Ascending aorta (tissue), 2 donors: Measurements from ENCODE around the gene PARN. TPM values are rescaled to one million over a fixed set of nuclear protein-coding genes. Genes with fewer than 3 reads are reported as not detected.
A peak's percentile ranks its signal among the peaks of the same experiment; 100 is the strongest.
"Not testable (repeated sequence)": the region's sequence is repeated elsewhere in the genome, so short reads cannot be mapped to it uniquely, and the experiment has no call there.

Experiments
- DNase-seq, 2 donors: peaks; one replicate each; pipeline ENCODE4 v3.0.0-alpha.2; 2019; ENCODE audit warnings: low spot score in 2 of 2
- H3K27ac ChIP-seq, 2 donors: fragments of 200-600 bp; sonication (generic); one replicate each; pipeline ENCODE4 v1.5.1; 2016 to 2017; ENCODE audit warnings: mild to moderate bottlenecking in 1 of 2
- H3K27me3 ChIP-seq: fragments of 200-600 bp; sonication (generic); one replicate; pipeline ENCODE4 v1.5.1; 2017
- H3K36me3 ChIP-seq, 2 donors: fragments of 200-600 bp; sonication (generic); one replicate each; pipeline ENCODE4 v1.5.1; 2016
- H3K4me1 ChIP-seq, 2 donors: fragments of 200-600 bp; sonication (generic); one replicate each; pipeline ENCODE4 v1.5.1; 2016 to 2017; ENCODE audit warnings: mild to moderate bottlenecking in 1 of 2
- H3K4me3 ChIP-seq, 2 donors: fragments of 200-600 bp; sonication (generic); one replicate each; pipeline ENCODE4 v1.5.1; 2016 to 2017; ENCODE audit warnings: mild to moderate bottlenecking in 1 of 2
- H3K9me3 ChIP-seq, 2 donors: fragments of 200-600 bp; sonication (generic); one replicate each; pipeline ENCODE4 v1.5.1; 2016
- CTCF ChIP-seq, 3 experiments: fragments of 200-600 bp in 2 of 3; fragments of 450-650 bp in 1 of 3; sonication (generic) in 2 of 3; IDR thresholded peaks; one replicate each; pipeline ENCODE4 v1.5.1; 2016 to 2019; ENCODE audit warnings: antibody characterized with exemption in 3 of 3, mild to moderate bottlenecking in 1 of 3, moderate library complexity in 1 of 3
- intact Hi-C: fragments of 100-400 bp; cut with DNase I; formaldehyde crosslinking; loops from one replicate; pipeline ENCODE4 v1.15.1; 2023
- total RNA-seq: library from RNA; depleted of rRNA; stranded (reverse); fragments of >200 nt; gene quantifications from one replicate; pipeline ENCODE4 v1.1.0, GENCODE V29; 2016

PARN gene
- total RNA-seq, 1 donor from 2014 or later: 3.8 TPM

DNA sequence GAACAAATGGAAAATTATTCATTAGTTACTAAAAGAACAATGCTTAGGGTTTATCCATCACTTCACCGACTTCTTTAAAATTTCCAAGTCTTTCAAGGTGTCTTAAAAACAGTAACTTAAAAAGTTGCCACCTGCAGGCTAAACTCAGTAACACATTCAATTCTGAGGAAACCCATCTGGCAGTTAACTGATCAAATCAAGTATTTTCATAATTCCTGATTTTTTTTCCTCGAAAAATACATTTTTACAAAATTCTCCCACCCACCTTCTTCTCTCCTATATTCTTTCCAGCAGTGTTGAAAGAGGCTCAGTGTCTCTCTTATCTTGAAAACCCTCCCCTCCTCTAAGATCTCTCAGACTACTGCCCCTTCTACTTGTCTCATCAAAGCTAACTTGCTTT, 29.9 kb downstream of the PARN start:
- H3K9me3 ChIP-seq: no peaks in the 10 kb centered on the region
- peaks cover 52 to 72% of the 10 kb centered on the region in 2 donors for H3K36me3 ChIP-seq
- DNase-seq: no peak
- peak in 2 of 3 experiments; percentile 10 to 37 for TF ChIP-seq CTCF (IDR thresholded peaks at IDR 0.05)
- H3K27ac ChIP-seq: no peak overlapping the region
- no peak overlapping the region for H3K4me3 ChIP-seq
- intact Hi-C loops: loop anchor here (5.0 kb wide), 1 partner anchor 353 kb away; no protein-coding TSS in a partner anchor
- no peaks in the 10 kb centered on the region for H3K4me1 ChIP-seq
- H3K27me3 ChIP-seq: no peaks in the 10 kb centered on the region

DNA sequence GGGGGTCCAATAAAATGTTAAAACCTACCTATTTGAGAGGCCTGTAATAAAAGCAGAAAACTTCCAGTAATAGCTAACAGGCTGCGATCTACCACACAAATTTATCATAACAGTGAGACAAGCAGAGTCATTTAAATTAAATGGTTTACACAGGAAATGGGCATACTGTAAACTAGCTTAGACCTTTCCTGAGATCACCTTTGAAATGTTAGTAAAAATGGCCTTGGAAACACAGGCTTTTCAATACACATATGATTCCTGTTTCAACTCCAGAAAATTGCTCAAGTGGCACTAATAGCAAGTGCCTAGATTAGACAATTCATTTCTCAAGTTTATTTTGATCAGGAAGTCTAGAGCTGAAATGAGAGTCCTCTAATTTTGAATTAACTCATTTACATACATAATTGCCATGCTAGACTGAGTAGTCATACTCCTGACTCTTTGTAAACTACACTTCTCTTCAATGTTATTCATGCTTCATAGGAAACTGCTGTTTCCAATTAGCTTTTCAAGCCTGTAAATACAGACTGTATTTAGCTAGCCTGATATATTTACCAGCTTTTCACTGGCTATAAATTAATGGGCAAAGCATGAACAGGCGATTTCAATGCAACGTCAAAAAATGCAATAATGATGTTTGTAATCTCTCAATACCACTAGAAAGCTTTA, 43.3 kb downstream of the PARN start:
- intact Hi-C loops: no loop called here
- Histone ChIP-seq H3K27ac (no peak overlapping the region), H3K4me1 (no peaks in the 10 kb centered on the region), H3K4me3 (no peak overlapping the region), H3K36me3 (peaks cover 62 to 74% of the 10 kb centered on the region in 2 donors), H3K9me3 (no peaks in the 10 kb centered on the region), H3K27me3 (no peaks in the 10 kb centered on the region)
- DNase-seq: no peak
- no peak for TF ChIP-seq CTCF (IDR thresholded peaks at IDR 0.05)

DNA sequence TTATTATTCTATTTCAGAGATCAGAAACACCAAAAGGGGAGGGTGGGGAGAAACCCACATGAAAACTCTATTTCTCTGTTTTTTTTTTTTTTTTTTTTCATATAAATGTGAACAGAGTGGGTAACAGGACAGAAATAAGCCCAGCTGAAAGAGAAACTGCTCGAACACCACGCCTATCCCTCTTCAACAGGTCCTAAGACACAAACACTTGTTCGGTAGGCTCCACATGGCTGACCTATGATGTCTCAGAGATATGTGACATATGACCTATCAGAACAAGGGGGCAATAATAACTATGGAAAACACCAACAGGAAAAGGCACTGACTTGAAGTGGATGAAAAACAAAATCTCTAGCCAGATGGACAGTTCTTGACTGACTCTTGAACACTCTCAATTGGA, 44.8 kb downstream of the PARN start:
- no peaks in the 10 kb centered on the region for H3K4me1 ChIP-seq
- no peak overlapping the region for H3K4me3 ChIP-seq
- H3K27ac ChIP-seq: no peak overlapping the region
- intact Hi-C loops: no loop called here
- H3K9me3 ChIP-seq: no peaks in the 10 kb centered on the region
- H3K27me3 ChIP-seq: no peaks in the 10 kb centered on the region
- DNase-seq: no peak
- TF ChIP-seq CTCF (IDR thresholded peaks at IDR 0.05): no peak
- peaks cover 63 to 73% of the 10 kb centered on the region in 2 donors for H3K36me3 ChIP-seq

DNA sequence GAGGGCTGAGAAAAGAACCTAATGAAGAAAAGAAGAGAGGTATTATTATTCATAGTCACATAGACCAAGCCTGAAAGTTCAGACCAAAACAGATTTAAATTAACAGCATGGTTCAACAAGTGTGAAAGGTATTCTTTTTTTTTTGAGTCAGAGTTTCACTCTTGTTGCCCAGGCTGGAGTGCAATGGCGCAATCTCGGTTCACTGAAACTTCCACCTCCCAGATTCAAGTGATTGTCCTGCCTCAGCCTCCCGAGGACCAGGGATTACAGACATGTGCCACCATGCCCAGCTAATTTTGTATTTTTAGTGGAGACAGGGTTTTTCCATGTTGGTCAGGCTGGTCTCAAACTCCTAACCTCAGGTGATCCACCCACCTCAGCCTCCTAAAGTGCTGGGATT, 49.1 kb downstream of the PARN start:
- H3K9me3 ChIP-seq, intact Hi-C loops, DNase-seq, H3K27me3 ChIP-seq, H3K4me1 ChIP-seq, H3K27ac ChIP-seq, H3K4me3 ChIP-seq: not testable (repeated sequence)
- H3K36me3 ChIP-seq: peaks cover 66 to 81% of the 10 kb centered on the region in 2 donors

DNA sequence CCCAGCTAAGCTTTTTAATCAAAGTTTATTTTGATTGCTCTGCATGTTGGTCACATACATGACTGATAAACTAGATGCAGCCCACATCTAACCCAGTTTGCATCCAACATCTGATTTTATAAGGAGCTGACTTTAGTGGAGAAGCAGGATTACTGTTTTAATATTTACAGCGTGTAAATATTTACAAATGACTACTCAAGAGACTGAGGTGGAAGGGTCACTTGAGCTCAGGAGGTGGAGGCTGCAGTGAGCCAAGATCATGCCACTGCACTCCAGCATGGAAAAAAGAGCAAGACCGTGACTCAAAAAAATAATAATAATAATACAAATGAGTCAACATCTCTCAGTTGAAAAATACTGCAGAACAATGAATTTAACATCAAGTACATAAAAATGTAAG, 50.8 kb downstream of the PARN start:
- no peaks in the 10 kb centered on the region for H3K9me3 ChIP-seq
- no peak for DNase-seq
- H3K4me1 ChIP-seq: no peaks in the 10 kb centered on the region
- no peak for TF ChIP-seq CTCF (IDR thresholded peaks at IDR 0.05)
- H3K27ac ChIP-seq: no peak overlapping the region
- intact Hi-C loops: no loop called here
- no peaks in the 10 kb centered on the region for H3K27me3 ChIP-seq
- peaks cover 76 to 91% of the 10 kb centered on the region in 2 donors for H3K36me3 ChIP-seq
- no peak overlapping the region for H3K4me3 ChIP-seq

- DNase-seq: no peak
These were observed 53.5 kb downstream of the PARN start for GRCh38 chr16:14576532-14576931.

More at GRCh38 chr16:14576532-14576931, 53.5 kb downstream of the PARN start:
- intact Hi-C loops: no loop called here
- peaks cover 56 to 72% of the 10 kb centered on the region in 2 donors for H3K36me3 ChIP-seq
- TF ChIP-seq CTCF (IDR thresholded peaks at IDR 0.05): no peak
- H3K4me1 ChIP-seq: no peaks in the 10 kb centered on the region
- no peak overlapping the region for H3K27ac ChIP-seq
- no peaks in the 10 kb centered on the region for H3K9me3 ChIP-seq
- H3K4me3 ChIP-seq: no peak overlapping the region
- H3K27me3 ChIP-seq: no peaks in the 10 kb centered on the region
